Liver (tissue), 3 donors: ENCODE data around the gene SEMA3C.

ENCODE experiments used
- ATF3 ChIP-seq: IDR thresholded peaks from 2 replicates; pipeline ENCODE4 v1.6.1; 2016; ENCODE audit warnings: antibody characterized with exemption
- CTCF ChIP-seq: fragments of 150-350 bp; IDR thresholded peaks from 2 replicates; pipeline ENCODE4 v1.5.1; 2017; ENCODE audit warnings: improper control_type of control experiment, low read depth, low read length; ENCODE audit not compliant: missing input control
- EGR1 ChIP-seq, 2 donors: IDR thresholded peaks; 2 replicates each; pipeline ENCODE4 v1.6.1; 2016 to 2018; ENCODE audit warnings: antibody characterized with exemption in 2 of 2, low read depth in 2 of 2
- FOXA2 ChIP-seq: IDR thresholded peaks from 2 replicates; pipeline ENCODE4 v1.6.1; 2016; ENCODE audit warnings: antibody characterized with exemption
- GABPA ChIP-seq, 2 donors: IDR thresholded peaks in 1 of 2; conservative IDR thresholded peaks in 1 of 2; 2 replicates each; pipeline ENCODE4 v1.6.1; 2016; ENCODE audit warnings: antibody characterized with exemption in 2 of 2, mild to moderate bottlenecking in 1 of 2, moderate library complexity in 1 of 2
- JUND ChIP-seq, 2 donors: IDR thresholded peaks; 2 replicates each; pipeline ENCODE4 v1.6.1; 2016; ENCODE audit warnings: antibody characterized with exemption in 2 of 2
- MAX ChIP-seq: IDR thresholded peaks from 2 replicates; pipeline ENCODE4 v1.6.1; 2016; ENCODE audit warnings: antibody characterized with exemption
- RAD21 ChIP-seq, 2 donors: IDR thresholded peaks; 2 replicates each; pipeline ENCODE4 v1.6.1; 2016; ENCODE audit warnings: antibody characterized with exemption in 2 of 2, mild to moderate bottlenecking in 2 of 2
- REST ChIP-seq: IDR thresholded peaks from 2 replicates; pipeline ENCODE4 v1.6.1; 2016; ENCODE audit warnings: antibody characterized with exemption, mild to moderate bottlenecking
- RXRA ChIP-seq, 2 donors: IDR thresholded peaks; 2 replicates each; pipeline ENCODE4 v1.6.1; 2017 to 2018; ENCODE audit warnings: antibody characterized with exemption in 2 of 2, mild to moderate bottlenecking in 1 of 2
- SP1 ChIP-seq: IDR thresholded peaks from 2 replicates; pipeline ENCODE4 v1.6.1; 2018; ENCODE audit warnings: antibody characterized with exemption, mild to moderate bottlenecking
- TAF1 ChIP-seq: conservative IDR thresholded peaks from 2 replicates; pipeline ENCODE4 v1.6.1; 2016; ENCODE audit warnings: antibody characterized with exemption, mild to moderate bottlenecking
- YY1 ChIP-seq: IDR thresholded peaks from 2 replicates; pipeline ENCODE4 v1.6.1; 2016; ENCODE audit warnings: antibody characterized with exemption, mild to moderate bottlenecking
- ZBTB33 ChIP-seq: IDR thresholded peaks from 2 replicates; pipeline ENCODE4 v1.6.1; 2016; ENCODE audit warnings: antibody characterized with exemption
- donor health status: healthy.
- donor health status: healthy.

- TF ChIP-seq TAF1: no peak
- no peak for TF ChIP-seq CTCF
- TF ChIP-seq SP1: no peak
- TF ChIP-seq YY1: no peak
- no peak for TF ChIP-seq ZBTB33
- no peak for TF ChIP-seq RAD21 (IDR thresholded peaks at IDR 0.05)
- no peak for TF ChIP-seq ATF3
- TF ChIP-seq REST: no peak
- no peak for TF ChIP-seq GABPA (IDR thresholded peaks at IDR 0.05 in 1 of 2, conservative IDR thresholded peaks at IDR 0.05 in 1 of 2)
- no peak for TF ChIP-seq FOXA2
- TF ChIP-seq MAX: no peak
- TF ChIP-seq JUND (IDR thresholded peaks at IDR 0.05): no peak
- no peak for TF ChIP-seq RXRA (IDR thresholded peaks at IDR 0.05)
- no peak for TF ChIP-seq EGR1 (IDR thresholded peaks at IDR 0.05; ENCODE audit: low read depth in 2 of 2)
These were observed 144.0 kb downstream of the SEMA3C start for GRCh38 chr7:80774843-80775242.
